Measurements from ENCODE around the gene C1QTNF12. TPM values are rescaled to one million over a fixed set of nuclear protein-coding genes. Genes with fewer than 3 reads are reported as not detected.
"Not testable (repeated sequence)": the region's sequence is repeated elsewhere in the genome, so short reads cannot be mapped to it uniquely, and the experiment has no call there.

C1QTNF12 gene
- polyA plus RNA-seq, 1 donor: 3.6 TPM

- no peak for DNase-seq
Observed at GRCh38 chr1:1259119-1259488, 12.6 kb upstream of the C1QTNF12 start.

- no peak for DNase-seq
Observed at GRCh38 chr1:1256956-1257871, 10.7 kb upstream of the C1QTNF12 start.

- DNase-seq: no peak
Observed at GRCh38 chr1:1255611-1256010, 9.1 kb upstream of the C1QTNF12 start.

- no peak for DNase-seq
Observed at GRCh38 chr1:1255078-1255477, 8.6 kb upstream of the C1QTNF12 start.

GRCh38 chr1:1254667-1254998, 8.1 kb upstream of the C1QTNF12 start:
- DNase-seq: no peak

- DNase-seq: no peak
Observed at GRCh38 chr1:1253972-1254666, 7.6 kb upstream of the C1QTNF12 start.

GRCh38 chr1:1253314-1253713, 6.8 kb upstream of the C1QTNF12 start:
- no peak for DNase-seq

- no peak for DNase-seq
Observed at GRCh38 chr1:1250786-1251284, 4.3 kb upstream of the C1QTNF12 start.

- DNase-seq: not testable (repeated sequence)
Observed at GRCh38 chr1:1248009-1248913, 1.7 kb upstream of the C1QTNF12 start.

- no peak for DNase-seq
Observed at GRCh38 chr1:1247341-1247913, 905 bp upstream of the C1QTNF12 start.

GRCh38 chr1:1245817-1246576, 525 bp downstream of the C1QTNF12 start:
- no peak for DNase-seq

- no peak for DNase-seq
Observed at GRCh38 chr1:1245178-1245816, 1.2 kb downstream of the C1QTNF12 start.

GRCh38 chr1:1244192-1244811, 2.2 kb downstream of the C1QTNF12 start:
- DNase-seq: no peak

GRCh38 chr1:1243807-1244191, 2.7 kb downstream of the C1QTNF12 start:
- no peak for DNase-seq

GRCh38 chr1:1243266-1243660, 3.3 kb downstream of the C1QTNF12 start:
- DNase-seq: no peak

GRCh38 chr1:1242461-1243265, 3.9 kb downstream of the C1QTNF12 start:
- DNase-seq: no peak

- DNase-seq: no peak
Observed at GRCh38 chr1:1241588-1242219, 4.8 kb downstream of the C1QTNF12 start.

GRCh38 chr1:1240822-1241587, 5.5 kb downstream of the C1QTNF12 start:
- DNase-seq: no peak

All from hindlimb muscle (tissue), 1 donor.